Dendritic cell treated with granulocyte-macrophage colony-stimulating factor and Interleukin-4, amounts not matched to agents 40 ng/mL and 50 ng/mL, for 4 days (primary cell): ENCODE measurements around the gene CAVIN1.
"Not testable (repeated sequence)": the region's sequence is repeated elsewhere in the genome, so short reads cannot be mapped to it uniquely, and the experiment has no call there.

Source experiments
- H3K27ac Mint-ChIP-seq: one replicate; pipeline ENCODE4 v1.8.0; 2022; ENCODE audit warnings: mild to moderate bottlenecking, mixed read lengths
- H3K27me3 Mint-ChIP-seq: one replicate; pipeline ENCODE4 v1.8.0; 2022; ENCODE audit warnings: mild to moderate bottlenecking, mixed read lengths
- H3K36me3 Mint-ChIP-seq: one replicate; pipeline ENCODE4 v1.8.0; 2022; ENCODE audit warnings: low read depth, mixed read lengths
- H3K4me1 Mint-ChIP-seq: one replicate; pipeline ENCODE4 v1.8.0; 2022; ENCODE audit warnings: low read depth, mixed read lengths
- H3K4me3 Mint-ChIP-seq: one replicate; pipeline ENCODE4 v1.8.0; 2022; ENCODE audit warnings: mild to moderate bottlenecking, moderate library complexity, mixed read lengths
- H3K9me3 Mint-ChIP-seq: one replicate; pipeline ENCODE4 v1.8.0; 2022; ENCODE audit warnings: mixed read lengths
- intact Hi-C: fragments of 100-400 bp; cut with micrococcal nuclease; formaldehyde crosslinking; loops from one replicate; pipeline ENCODE4 v1.15.0; 2022

The CAVIN1 gene, protein sequence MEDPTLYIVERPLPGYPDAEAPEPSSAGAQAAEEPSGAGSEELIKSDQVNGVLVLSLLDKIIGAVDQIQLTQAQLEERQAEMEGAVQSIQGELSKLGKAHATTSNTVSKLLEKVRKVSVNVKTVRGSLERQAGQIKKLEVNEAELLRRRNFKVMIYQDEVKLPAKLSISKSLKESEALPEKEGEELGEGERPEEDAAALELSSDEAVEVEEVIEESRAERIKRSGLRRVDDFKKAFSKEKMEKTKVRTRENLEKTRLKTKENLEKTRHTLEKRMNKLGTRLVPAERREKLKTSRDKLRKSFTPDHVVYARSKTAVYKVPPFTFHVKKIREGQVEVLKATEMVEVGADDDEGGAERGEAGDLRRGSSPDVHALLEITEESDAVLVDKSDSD

DNA sequence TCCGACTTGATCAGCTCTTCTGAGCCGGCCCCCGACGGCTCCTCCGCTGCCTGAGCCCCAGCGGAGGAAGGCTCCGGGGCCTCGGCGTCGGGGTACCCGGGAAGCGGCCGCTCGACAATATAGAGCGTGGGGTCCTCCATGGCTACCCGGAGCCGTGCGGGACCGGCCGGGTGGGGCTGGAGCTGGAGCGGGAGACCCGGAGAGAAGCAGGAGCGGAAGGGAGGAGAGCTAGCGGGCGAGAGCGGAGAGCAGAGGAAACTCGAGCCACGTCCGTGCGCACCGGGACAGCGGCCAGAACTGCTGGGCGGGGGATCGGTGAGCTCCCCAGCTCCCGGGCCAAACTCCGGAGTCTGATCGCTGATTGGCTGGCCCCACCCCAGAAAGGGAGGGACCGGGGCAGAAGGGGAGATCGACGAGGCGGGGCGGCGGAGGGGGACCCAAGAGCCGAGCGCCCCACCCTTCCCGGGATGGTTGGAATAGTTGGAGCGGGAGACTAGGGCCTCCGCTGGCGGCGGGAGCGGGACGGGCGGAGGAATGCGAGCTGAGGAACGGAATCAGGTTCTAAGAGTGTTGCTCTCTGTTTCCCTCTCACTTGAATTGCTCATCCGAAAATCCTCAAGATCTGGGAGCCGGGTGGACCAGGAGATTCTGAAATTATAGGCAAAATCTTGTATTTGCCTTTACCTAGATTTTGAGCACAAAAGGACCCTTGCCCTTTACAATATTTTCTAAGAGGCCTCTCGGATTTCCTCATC is at the start of gene CAVIN1:
Gene CAVIN1, minus strand, starts transcription at position 299 of the 755 bp plus-strand sequence. Its CDS starts 159 bp downstream, at position 140.
- Mint-ChIP-seq H3K9me3 (no peaks in the 10 kb centered on the region), H3K36me3 (no peaks in the 10 kb centered on the region), H3K27me3 (peaks cover 73% of the 10 kb centered on the region), H3K4me3 (peak within 1 kb of the TSS; percentile 69), H3K4me1 (peaks cover 39% of the 10 kb centered on the region), H3K27ac (peak within 1 kb of the TSS; percentile 45)
- intact Hi-C loops = no loop called here

DNA sequence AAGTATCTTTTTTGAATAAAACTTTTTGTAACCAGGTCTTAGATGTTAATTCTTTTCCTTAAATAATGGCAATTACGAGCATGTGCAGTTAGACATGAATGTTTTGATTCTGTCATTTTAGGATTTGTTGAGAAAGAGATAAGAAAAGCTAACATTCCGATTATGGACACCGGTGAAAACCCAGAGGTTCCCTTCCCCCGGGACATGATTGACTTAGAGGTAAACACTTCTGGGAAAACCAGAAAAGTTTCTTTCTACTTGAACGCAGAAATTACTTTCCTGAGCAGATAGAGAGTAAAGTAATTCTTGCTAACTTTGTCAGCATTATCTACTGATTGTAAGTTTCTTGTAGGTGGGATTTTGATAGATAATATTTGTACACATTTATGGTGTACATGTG is 44.8 kb upstream of the CAVIN1 start:
- H3K27ac Mint-ChIP-seq = no peak overlapping the region
- no peak overlapping the region for H3K4me3 Mint-ChIP-seq
- peaks cover 97% of the 10 kb centered on the region for H3K36me3 Mint-ChIP-seq
- intact Hi-C loops = no loop called here
- no peaks in the 10 kb centered on the region for H3K27me3 Mint-ChIP-seq
- H3K9me3 Mint-ChIP-seq = no peaks in the 10 kb centered on the region
- H3K4me1 Mint-ChIP-seq = peaks cover 10% of the 10 kb centered on the region

DNA sequence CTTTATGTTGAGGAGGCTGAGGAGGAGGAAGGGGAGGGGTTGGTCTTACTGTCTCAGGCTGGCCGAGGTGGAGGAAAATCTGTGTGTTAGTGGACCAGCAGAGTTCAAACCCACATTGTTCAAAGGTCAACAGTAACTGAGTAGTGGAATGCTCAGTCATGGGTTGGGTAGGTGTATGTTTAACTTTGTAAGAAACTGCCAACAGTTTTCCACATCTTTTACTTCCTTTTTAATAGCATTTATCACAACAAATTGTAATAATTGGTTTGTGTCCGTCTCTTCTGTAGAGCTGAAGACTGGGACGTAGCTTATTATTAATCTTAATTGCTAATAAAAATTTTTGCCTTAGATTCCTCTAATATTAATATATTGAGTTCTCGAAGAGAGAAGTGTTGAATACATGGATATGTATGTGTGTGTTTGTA is 40.9 kb upstream of the CAVIN1 start:
- Mint-ChIP-seq H3K27ac (no peak overlapping the region), H3K27me3 (no peaks in the 10 kb centered on the region), H3K4me1 (peaks cover 34% of the 10 kb centered on the region), H3K4me3 (no peak overlapping the region), H3K9me3 (no peaks in the 10 kb centered on the region), H3K36me3 (peaks cover 87% of the 10 kb centered on the region)
- intact Hi-C loops = loop anchor here (5.0 kb wide), 1 partner anchor 37 kb away; no protein-coding TSS in a partner anchor

DNA sequence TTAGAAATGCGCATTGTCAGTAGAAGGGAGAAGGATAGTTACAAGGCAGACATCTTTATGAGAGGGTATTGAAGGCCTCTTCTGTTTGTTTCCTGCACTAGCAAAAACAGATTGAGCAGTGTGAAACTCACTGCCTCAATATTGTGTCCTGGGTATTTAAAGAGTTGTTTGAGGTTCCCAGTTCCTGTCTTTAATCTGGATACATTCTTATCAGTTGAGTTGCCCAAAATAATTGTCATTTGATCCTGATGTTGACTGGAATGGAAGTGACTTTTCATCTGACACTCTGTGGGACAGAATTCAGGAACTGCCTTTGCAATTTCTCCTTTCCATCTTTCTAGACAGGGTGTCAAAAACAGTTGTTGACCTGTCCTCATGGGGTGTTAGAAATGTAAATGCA is 37.3 kb upstream of the CAVIN1 start:
- peaks cover 52% of the 10 kb centered on the region for H3K4me1 Mint-ChIP-seq

DNA sequence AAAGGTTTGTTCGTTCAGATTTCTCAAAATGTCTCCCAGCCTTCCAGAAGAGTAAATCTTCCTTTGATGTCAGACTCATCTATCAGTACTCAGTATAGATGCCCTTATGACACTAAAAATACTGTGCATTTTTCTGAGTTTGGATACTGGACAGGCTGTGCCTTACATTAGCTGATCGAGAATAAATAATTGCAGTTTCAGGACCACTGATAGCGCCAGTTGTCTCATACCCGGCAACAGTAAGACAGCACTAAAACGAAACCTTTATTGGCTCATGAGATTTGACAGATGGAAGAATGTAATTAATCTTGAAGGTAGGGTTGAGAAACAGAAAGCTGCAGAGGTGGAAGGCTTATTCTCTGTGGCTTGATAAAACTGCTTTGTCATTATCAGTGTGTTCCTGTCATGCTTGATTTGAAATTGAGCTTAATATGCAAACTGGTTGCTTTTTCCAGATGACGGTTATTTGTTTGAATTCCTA is 36.8 kb upstream of the CAVIN1 start:
- Mint-ChIP-seq H3K27me3 (no peaks in the 10 kb centered on the region), H3K4me1 (peaks cover 57% of the 10 kb centered on the region)

More for the DNA sequence above, 37.3 kb upstream of the CAVIN1 start:
- peak overlapping the region; percentile 96 for H3K27ac Mint-ChIP-seq
- intact Hi-C loops = loop anchor here (5.0 kb wide), 1 partner anchor 33 kb away; no protein-coding TSS in a partner anchor
- no peaks in the 10 kb centered on the region for H3K9me3 Mint-ChIP-seq
- no peaks in the 10 kb centered on the region for H3K27me3 Mint-ChIP-seq
- peaks cover 56% of the 10 kb centered on the region for H3K36me3 Mint-ChIP-seq
- H3K4me3 Mint-ChIP-seq = peak overlapping the region; percentile 93

DNA sequence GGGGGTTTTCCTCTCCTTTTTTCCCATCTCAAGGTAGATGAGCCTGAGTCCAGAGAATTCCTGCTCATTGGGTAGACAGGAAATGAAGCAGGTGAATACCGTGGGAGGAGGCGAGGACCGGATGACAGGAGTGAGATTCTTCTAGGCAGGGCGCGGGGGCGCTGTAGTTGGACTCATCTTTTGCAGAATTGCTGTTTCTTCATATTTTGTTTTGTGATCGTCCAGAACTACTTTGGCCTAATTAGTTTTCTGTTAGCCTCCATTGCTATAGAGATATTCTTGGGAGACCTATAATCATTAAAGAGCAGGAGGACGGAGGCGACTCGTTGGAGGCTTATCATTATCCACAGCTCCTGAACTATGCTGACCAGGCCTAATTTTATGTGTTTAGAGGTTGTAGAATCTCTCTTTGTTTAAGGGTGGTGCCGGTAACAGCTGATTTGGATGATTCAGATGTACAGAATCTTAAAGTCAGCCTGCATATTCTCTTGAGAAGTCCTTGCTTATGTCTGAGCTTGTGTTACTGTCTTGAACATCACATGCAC is 36.3 kb upstream of the CAVIN1 start:
- intact Hi-C loops = loop anchor here (2.0 kb wide), 1 partner anchor 19 kb away; no protein-coding TSS in a partner anchor
- peak overlapping the region; percentile 93 for H3K4me3 Mint-ChIP-seq
- H3K36me3 Mint-ChIP-seq = peaks cover 49% of the 10 kb centered on the region
- no peaks in the 10 kb centered on the region for H3K9me3 Mint-ChIP-seq
- peaks cover 62% of the 10 kb centered on the region for H3K4me1 Mint-ChIP-seq
- no peaks in the 10 kb centered on the region for H3K27me3 Mint-ChIP-seq
- H3K27ac Mint-ChIP-seq = peak overlapping the region; percentile 96

More for the DNA sequence above, 36.8 kb upstream of the CAVIN1 start:
- intact Hi-C loops = loop anchor here (2.0 to 5.0 kb wide), 2 partner anchors 19 to 33 kb away; no protein-coding TSS in a partner anchor
- Mint-ChIP-seq H3K4me3 (peak overlapping the region; percentile 93), H3K27ac (peak overlapping the region; percentile 96), H3K36me3 (peaks cover 51% of the 10 kb centered on the region), H3K9me3 (no peaks in the 10 kb centered on the region)

DNA sequence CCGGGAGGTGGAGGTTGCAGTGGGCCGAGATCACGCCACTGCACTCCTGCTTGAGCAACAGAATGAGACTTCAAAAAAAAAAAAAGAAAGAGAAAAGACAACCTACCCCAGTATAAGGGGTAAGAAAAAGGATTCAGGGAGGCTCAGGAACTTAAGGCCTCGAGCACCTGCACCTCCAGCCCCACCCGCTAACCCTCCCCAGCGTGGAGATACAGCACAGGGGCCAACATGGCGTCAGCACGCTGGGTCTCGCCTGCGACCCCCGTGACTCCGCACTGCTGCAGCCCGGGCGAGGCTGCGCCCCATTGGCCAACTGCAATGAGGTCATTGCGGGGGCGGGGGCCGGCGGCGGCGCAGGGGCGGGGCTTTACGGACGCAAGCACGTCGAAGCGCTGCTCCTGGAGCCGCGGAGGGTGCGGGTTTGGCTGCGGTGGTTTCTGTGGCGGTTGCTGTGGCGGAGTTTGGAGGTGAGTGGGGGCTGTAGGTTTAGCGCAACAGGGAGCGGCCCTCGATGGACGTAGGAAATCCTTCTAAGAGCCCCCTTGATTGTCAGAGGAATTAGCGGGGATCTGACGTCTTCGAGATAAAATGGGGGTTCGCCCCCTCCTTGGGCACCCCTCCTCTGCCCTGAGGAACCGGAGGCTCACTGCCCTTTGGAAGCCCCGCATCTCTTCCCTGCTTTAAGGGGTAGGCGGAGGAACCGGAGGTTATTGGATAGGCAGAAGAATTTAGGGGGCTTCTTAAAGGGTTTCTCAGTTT is 35.6 kb upstream of the CAVIN1 start, which contains the start of gene ATP6V0A1:
Gene ATP6V0A1, plus strand, starts transcription at position 382 of the 759 bp plus-strand sequence. CDS start 2,017 bp downstream, outside the sequence.
- intact Hi-C loops = loop anchor here (2.0 kb wide), 1 partner anchor 18 kb away; no protein-coding TSS in a partner anchor
- peaks cover 42% of the 10 kb centered on the region for H3K36me3 Mint-ChIP-seq
- H3K4me1 Mint-ChIP-seq = peaks cover 65% of the 10 kb centered on the region
- no peaks in the 10 kb centered on the region for H3K9me3 Mint-ChIP-seq
- H3K27me3 Mint-ChIP-seq = no peaks in the 10 kb centered on the region
- H3K27ac Mint-ChIP-seq = peak within 1 kb of the TSS; percentile 96
- H3K4me3 Mint-ChIP-seq = peak within 1 kb of the TSS; percentile 93

DNA sequence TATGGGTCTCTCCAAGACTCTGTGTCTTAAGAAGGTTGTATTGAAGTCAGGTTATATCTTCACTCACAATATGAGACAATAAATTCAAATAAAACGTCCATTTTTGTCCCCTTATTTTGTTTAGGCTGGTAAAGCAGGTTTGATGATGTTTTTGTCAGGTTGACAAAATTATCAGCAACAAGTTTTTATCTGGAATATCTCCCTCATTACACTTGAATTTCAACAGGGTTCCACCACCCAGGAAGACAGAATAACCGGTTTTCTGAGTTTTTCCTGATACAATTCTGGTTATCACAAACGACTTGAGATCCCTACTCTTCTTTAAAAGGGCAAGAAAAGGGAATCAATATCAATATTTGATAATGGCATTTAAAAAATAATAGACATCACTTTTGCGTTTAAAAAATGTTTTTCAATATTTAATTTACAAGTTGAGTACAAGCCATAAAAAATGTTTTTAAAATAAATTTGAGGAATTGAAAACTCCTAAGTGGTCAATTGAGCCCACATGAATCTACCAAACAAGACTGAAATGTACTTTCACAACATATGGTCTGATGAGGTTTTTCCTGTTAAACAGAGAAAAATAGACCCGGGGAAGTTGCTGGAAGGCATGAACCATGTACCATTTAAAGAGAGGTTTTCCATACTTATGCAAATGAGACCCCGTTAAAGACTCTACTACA is 34.2 kb upstream of the CAVIN1 start:
- Mint-ChIP-seq H3K36me3 (peaks cover 28% of the 10 kb centered on the region), H3K4me3 (peak overlapping the region; percentile 69), H3K27me3 (no peaks in the 10 kb centered on the region), H3K4me1 (peaks cover 76% of the 10 kb centered on the region), H3K27ac (peak overlapping the region; percentile 96), H3K9me3 (no peaks in the 10 kb centered on the region)
- intact Hi-C loops = loop anchor here (2.0 kb wide), 1 partner anchor 68 kb away; the partner anchor contains the start of gene STAT3

DNA sequence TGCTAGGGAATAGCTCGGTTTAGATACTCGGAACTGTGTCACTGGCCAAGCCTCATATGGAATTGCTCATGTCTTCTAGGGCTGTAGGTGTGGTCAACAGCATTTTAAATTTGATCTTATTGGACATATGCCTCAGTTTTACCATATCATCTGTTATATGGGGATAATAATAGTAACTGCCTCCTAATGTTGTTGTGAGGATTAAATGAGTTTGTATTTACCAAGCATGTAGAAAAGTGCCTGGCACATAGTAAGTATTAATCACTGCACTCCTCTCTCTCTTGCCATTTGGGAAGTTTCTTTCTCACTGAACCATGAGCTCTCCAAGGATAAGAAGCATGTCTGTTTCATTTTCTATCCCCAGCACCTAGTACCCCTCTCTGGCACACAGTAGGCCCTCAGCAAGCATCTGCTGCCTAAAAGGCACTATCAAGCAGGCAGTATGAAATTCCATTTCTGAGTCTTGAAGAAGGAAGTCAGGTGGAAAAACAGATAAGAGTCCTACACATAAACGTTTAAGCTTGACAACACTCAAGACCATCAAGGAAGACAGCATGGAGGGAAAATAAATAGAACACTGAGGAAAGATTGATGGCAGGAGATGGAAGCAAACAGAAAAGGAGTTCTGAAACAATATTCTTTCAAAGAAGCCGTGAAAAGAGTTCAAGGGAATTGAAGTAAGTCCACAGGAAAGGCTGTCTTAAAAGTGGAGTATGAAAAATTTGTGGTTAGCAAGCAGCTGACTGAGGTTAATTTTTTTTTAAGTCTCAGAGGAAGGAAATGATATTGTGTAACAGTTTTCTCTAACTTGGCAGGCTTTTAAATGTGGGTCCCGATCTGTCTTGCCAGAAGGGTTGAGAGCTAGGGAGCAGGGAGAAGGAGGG is 33.4 kb upstream of the CAVIN1 start:
- peak overlapping the region; percentile 51 for H3K4me3 Mint-ChIP-seq

DNA sequence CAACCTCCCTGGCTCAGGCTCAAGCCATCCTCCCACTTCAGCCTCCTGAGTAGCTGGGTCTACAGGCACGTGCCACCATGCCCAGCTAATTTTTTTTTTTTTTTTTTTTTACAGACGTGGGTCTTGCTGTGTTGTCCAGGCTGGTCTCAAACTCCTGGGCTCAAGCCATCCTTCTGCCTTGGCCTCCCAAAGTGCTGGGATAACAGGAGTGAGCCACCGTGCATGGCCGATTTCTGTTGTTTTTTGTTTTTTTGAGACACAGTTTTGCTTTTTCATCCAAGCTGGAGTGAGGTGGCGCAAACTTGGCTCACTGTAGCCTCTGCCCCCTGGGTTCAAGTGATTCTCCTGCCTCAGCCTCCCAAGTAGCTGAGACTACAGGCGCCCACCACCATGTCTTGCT is 31.9 kb upstream of the CAVIN1 start:
- H3K27me3 Mint-ChIP-seq, intact Hi-C loops, H3K9me3 Mint-ChIP-seq, H3K27ac Mint-ChIP-seq, H3K36me3 Mint-ChIP-seq, H3K4me3 Mint-ChIP-seq: not testable (repeated sequence)
- peaks cover 61% of the 10 kb centered on the region for H3K4me1 Mint-ChIP-seq

More for the DNA sequence above, 33.4 kb upstream of the CAVIN1 start:
- Mint-ChIP-seq H3K36me3 (peaks cover 20% of the 10 kb centered on the region), H3K9me3 (no peaks in the 10 kb centered on the region), H3K27ac (peak overlapping the region; percentile 96), H3K4me1 (peaks cover 68% of the 10 kb centered on the region), H3K27me3 (no peaks in the 10 kb centered on the region)
- intact Hi-C loops = loop anchor here (2.0 kb wide), 1 partner anchor 68 kb away; the partner anchor contains the start of gene STAT3

DNA sequence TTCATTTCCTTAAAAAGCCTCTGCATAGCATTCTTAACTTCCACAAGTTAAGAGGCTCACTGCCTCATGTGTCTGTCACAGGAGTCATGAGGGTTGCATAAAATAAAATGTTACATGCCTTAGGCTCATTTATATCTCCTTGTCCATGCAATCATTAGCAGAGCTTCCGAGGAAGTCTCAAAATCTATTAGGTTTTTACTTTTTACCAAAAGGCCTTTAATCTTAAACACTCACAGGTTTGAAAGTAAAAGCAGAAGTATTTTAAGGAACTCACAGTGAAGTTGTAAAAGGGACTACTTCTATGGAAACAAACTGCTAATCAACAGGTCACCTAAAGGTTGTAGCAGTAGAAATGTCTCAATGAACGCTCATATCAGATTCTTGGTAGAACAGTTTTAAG is 30.4 kb upstream of the CAVIN1 start:
- Mint-ChIP-seq H3K4me3 (peak overlapping the region; percentile 31), H3K4me1 (peaks cover 60% of the 10 kb centered on the region), H3K27ac (peak overlapping the region; percentile 80), H3K36me3 (peaks cover under 1% of the 10 kb centered on the region), H3K27me3 (no peaks in the 10 kb centered on the region), H3K9me3 (no peaks in the 10 kb centered on the region)
- intact Hi-C loops = no loop called here

DNA sequence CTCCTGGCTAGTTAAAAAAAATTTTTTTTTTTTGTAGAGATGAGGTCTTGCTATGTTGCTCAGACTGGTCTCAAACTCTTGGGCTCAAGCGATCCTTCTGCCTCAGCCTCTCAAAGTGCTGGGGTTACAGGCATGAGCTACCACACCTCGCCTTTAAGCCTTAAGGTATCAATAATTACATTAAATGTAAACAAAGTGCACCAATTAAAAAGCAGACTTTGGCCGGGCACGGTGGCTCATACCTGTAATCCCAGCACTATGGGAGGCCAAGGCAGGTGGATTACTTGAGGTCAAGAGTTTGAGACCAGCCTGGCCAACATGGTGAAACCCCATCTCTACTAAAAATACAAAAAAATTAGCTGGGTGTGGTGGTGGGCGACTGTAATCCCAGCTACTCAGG is 28.2 kb upstream of the CAVIN1 start:
- H3K4me3 Mint-ChIP-seq, H3K9me3 Mint-ChIP-seq, H3K36me3 Mint-ChIP-seq, H3K27me3 Mint-ChIP-seq, H3K27ac Mint-ChIP-seq, intact Hi-C loops: not testable (repeated sequence)
- H3K4me1 Mint-ChIP-seq = peaks cover 49% of the 10 kb centered on the region
